ENCODE measurements around the gene FLNC. TPM values are rescaled to one million over a fixed set of nuclear protein-coding genes. Genes with fewer than 3 reads are reported as not detected.
A peak's percentile ranks its signal among the peaks of the same experiment; 100 is the strongest.

The FLNC gene
- total and polyA plus RNA-seq, 9 of the 15 experiments (the other 6 are each of a cell fraction or from before 2014, with no cell fraction given), result 0.90 to 155 (median 28.8) TPM

- Histone ChIP-seq H3K79me2 (ENCODE audit: control insufficient read depth, insufficient read depth, low read length) (no peaks in the 10 kb centered on the region), H3K4me3 (no peak overlapping the region), H3K4me2 (ENCODE audit: insufficient read depth, low read length) (no peak overlapping the region), H3K9me1 (ENCODE audit: control insufficient read depth, insufficient read depth, low read length) (peaks cover 3% of the 10 kb centered on the region), H3K4me1 (replicated peaks in 1 of 2; ENCODE audit: control insufficient read depth in 2 of 2, insufficient read depth in 2 of 2, low read length in 2 of 2) (peaks cover 0 to 4% of the 10 kb centered on the region in 2 experiments; a peak in 3 of 5 replicates), H2AFZ (ENCODE audit: low read depth, low read length) (no peak overlapping the region), H3K27ac (ENCODE audit: extremely low read depth, low read depth, low read length) (no peak overlapping the region), H3K27me3 (ENCODE audit: control insufficient read depth in 2 of 2, insufficient read depth in 2 of 2, low read length in 2 of 2) (no peaks in the 10 kb centered on the region), H3K36me3 (ENCODE audit: control insufficient read depth, insufficient read depth, low read length) (no peaks in the 10 kb centered on the region), H3K9me3 (replicated peaks; ENCODE audit: control insufficient read depth, insufficient read depth, low read depth, low read length) (no peaks in the 10 kb centered on the region), H3K9ac (ENCODE audit: insufficient read depth in 1 of 2, low read depth in 2 of 2, low read length in 2 of 2) (peak overlapping the region in 1 of 2 experiments; percentile 69; a peak in 2 of 4 replicates), H4K20me1 (replicated peaks; ENCODE audit: control insufficient read depth, insufficient read depth, low read length) (no peaks in the 10 kb centered on the region)
- WGBS (ENCODE audit: insufficient coverage, low coverage, missing lambda C conversion rate), result 80% methylated on average over 4 of the region's 4 CpGs
- FAIRE-seq (no peak), ATAC-seq (peak; percentile 6; the same call in 2 of the 3 replicates), DNase-seq (ENCODE audit: extremely low read depth in 1 of 4, low spot score in 3 of 4) (no peak)
- ChIA-PET CTCF (ENCODE audit: low intra/inter-chr PET ratio) (no interaction called here), POLR2A (interaction anchor here (3.2 to 6.8 kb wide), 2 partner anchors 8 to 11 kb away, joined by 20 to 39 read pairs; no protein-coding TSS in a partner anchor)
- intact Hi-C loops (cut with micrococcal nuclease) (no loop called here), in situ Hi-C loops (cut with MboI) (no loop called here)
- TF ChIP-seq MAFG (tag; conservative IDR thresholded peaks at IDR 0.05), result no peak
- TF ChIP-seq ZNF764 (CRISPR knock-in tag; IDR thresholded peaks at IDR 0.05; ENCODE audit: low read depth), result peak; percentile 68; the same call in 1 of the 2 replicates
- TF ChIP-seq HMGXB4 (CRISPR knock-in tag; IDR thresholded peaks at IDR 0.05), result no peak
- no peak for TF ChIP-seq ZNF551 (CRISPR knock-in tag; IDR thresholded peaks at IDR 0.05)
- TF ChIP-seq HSF4 (CRISPR knock-in tag; IDR thresholded peaks at IDR 0.05; ENCODE audit: borderline replicate concordance), result no peak
- no peak for TF ChIP-seq NR2C2 (CRISPR knock-in tag; IDR thresholded peaks at IDR 0.05)
- TF ChIP-seq NR2C2 (tag; IDR thresholded peaks at IDR 0.05), result no peak
- TF ChIP-seq PRMT5 (CRISPR knock-in tag; IDR thresholded peaks at IDR 0.05), result no peak
- TF ChIP-seq POLR2G (IDR thresholded peaks at IDR 0.05; ENCODE audit: low read depth, low read length), result 0 out of 2 replicates have a peak, but pooled peaks have one; percentile 14
- BruUV-seq (replicated peaks), result no TSS peak
Measured at GRCh38 chr7:128821724-128822123, 8.5 kb upstream of the FLNC start.
